Activated CD8-positive, alpha-beta memory T cell treated with anti-CD3 and anti-CD28 coated beads for 36 hours (primary cell): ENCODE data around the gene ABCA6. TPM values are rescaled to one million over a fixed set of nuclear protein-coding genes. Genes with fewer than 3 reads are reported as not detected.
"Not testable (repeated sequence)": the region's sequence is repeated elsewhere in the genome, so short reads cannot be mapped to it uniquely, and the experiment has no call there.

ENCODE experiments used
- CTCF ChIA-PET: fragments of 350-600 bp; sonication (Branson Sonifier 250); formaldehyde crosslinking; loops from one replicate; lab custom pipeline; 2021; ENCODE audit warnings: antibody characterized with exemption; lab: Charles Lee
- POLR2A ChIA-PET: fragments of 350-600 bp; sonication (Branson Sonifier 250); formaldehyde crosslinking; loops from one replicate; lab custom pipeline; 2021; ENCODE audit warnings: antibody characterized with exemption; lab: Charles Lee
- total RNA-seq, 2 experiments: library from RNA; stranded (reverse); gene quantifications; one replicate each; pipeline ENCODE4 v1.2.3, GENCODE V29; 2021

Gene ABCA6
- total RNA-seq, 2 experiments from 2014 or later, result 0.04 to 0.15 TPM

- POLR2A ChIA-PET, result no interaction called here
- CTCF ChIA-PET, result no interaction called here
Observed at GRCh38 chr17:69088643-69089200, 53.0 kb downstream of the ABCA6 start.

GRCh38 chr17:69086641-69087040, 55.1 kb downstream of the ABCA6 start:
- CTCF ChIA-PET, result no interaction called here
- POLR2A ChIA-PET, result no interaction called here

DNA sequence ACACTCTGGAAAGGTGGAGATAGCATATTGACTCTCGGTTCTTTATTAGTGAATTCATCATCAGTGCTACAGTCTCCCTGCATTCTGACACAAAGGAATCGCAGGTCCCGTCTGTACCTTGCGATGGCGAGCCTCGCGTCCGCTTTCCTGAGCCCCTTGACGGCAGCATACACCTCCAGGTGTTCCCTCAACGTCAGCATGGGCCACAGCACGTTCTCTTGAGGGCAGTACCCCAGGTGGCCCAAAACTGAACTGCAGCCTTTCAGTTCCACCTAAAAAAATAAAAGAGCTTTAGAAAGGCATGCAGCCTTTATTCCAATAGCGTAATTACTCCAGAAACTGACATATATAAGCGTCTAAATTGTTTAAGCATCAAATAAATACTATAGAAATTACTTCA, 56.8 kb downstream of the ABCA6 start:
- ChIA-PET POLR2A (no interaction called here), CTCF (no interaction called here)

GRCh38 chr17:69082696-69083095, 59.0 kb downstream of the ABCA6 start:
- ChIA-PET POLR2A (no interaction called here), CTCF (no interaction called here)

DNA sequence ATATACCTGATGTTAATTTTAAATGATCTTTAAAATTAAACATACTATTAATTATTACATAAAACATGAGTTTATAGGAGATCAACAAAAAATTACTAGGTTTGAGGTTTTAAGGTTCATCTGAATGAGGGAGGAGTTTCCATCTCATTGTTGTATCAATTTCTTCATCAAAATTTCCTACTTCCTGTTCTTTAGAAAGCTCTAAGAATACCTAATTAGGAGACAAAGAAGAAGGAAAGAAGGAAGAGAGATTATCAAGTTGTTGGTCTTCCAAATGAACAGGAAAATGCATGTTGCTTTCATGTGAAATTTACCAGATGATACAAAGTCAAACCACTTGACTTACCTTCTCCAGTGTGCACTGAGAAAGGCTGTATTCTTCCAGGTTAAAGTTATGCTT, 62.8 kb downstream of the ABCA6 start:
- ChIA-PET CTCF (no interaction called here), POLR2A (no interaction called here)

DNA sequence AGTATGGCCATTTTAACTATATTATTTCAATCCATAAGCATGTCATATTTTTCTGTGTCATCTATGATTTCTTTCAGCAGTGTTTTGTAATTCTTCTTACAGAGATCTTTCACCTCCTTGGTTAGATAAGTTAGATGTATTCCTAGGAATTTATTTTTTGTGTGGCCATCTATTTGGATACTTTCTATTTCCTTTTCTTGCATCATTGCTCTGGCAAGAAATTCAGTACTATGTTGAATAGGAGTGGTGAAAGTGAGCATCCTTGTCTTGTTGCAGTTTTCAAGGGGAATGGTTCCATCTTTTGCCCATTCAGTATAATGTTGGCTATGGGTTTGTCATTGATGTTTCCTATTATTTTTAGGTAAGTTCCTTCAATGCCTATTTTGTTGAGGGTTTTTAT, 65.9 kb downstream of the ABCA6 start:
- POLR2A ChIA-PET, result no interaction called here
- CTCF ChIA-PET, result no interaction called here

GRCh38 chr17:69073392-69073791, 68.3 kb downstream of the ABCA6 start:
- POLR2A ChIA-PET, CTCF ChIA-PET: not testable (repeated sequence)

DNA sequence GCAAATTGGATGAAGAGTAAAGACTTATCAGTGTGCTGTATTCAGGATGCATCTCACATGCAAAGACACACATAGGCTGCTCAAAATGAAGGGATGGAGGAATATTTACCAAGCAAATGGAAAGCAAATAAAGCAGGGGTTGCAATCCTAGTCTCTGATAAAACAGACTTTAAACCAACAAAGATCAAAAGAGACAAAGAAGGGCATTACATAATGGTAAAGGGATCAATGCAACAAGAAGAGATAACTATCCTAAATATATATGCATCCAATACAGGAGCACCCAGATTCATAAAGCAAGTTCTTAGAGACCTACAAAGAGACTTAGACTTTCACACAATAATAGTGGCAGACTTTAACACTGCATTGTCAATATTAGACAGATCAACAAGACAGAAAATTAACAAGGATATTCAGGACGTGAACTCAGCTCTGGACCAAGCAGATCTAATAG, 68.9 kb downstream of the ABCA6 start:
- CTCF ChIA-PET, POLR2A ChIA-PET: not testable (repeated sequence)

DNA sequence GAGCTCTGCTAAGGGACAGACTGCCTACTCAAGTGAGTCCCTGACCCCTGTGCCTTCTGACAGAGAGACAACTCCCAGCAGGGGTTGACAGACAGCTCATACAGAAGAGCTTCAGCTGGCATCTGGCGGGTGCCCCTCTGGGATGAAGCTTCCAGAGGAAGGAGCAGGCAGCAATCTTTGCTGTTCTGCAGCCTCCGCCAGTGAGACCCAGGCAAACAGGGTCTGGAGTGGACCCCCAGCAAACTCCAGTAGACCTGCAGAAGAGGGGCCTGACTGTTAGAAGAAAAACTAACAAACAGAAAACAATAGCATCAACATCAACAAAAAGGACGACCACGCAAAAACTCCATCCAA, 70.5 kb downstream of the ABCA6 start:
- CTCF ChIA-PET, POLR2A ChIA-PET: not testable (repeated sequence)

DNA sequence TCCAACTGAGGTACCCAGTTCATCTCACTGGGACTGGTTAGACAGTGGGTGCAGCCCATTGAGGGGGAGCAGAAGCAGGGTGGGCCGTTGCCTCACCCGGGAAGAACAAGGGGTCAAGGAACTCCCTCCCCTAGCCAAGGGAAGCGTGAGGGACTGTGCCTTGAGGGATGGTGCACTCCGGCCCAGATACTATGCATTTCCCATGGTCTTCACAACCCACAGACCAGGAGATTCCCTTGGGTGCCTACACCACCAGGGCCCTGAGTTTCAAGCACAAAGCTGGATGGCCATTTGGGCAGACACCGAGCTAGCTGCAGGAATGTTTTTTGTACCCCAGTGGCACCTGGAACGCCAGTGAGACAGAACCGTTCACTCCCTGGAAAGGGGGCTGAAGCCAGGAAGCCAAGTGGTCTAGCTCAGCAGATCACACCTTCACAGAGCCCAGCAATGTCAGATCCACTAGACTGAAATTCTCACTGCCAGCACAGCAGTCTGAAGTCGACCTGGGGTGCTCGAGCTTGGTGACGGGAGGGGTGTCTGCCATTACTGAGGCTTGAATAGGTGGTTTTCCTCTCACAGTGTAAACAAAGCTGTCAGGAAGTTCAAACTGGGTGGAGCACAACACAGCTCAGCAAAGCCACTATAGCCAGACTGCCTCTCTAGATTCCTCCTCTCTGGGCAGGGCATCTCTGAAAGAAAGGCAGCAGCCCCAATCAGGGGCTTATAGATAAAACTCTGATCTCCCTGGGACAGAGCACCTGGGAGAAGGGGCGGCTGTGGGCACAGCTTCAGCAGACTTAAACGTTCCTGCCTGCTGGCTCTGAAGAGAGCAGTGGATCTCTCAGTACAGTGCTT, 71.1 kb downstream of the ABCA6 start:
- CTCF ChIA-PET, POLR2A ChIA-PET: not testable (repeated sequence)

DNA sequence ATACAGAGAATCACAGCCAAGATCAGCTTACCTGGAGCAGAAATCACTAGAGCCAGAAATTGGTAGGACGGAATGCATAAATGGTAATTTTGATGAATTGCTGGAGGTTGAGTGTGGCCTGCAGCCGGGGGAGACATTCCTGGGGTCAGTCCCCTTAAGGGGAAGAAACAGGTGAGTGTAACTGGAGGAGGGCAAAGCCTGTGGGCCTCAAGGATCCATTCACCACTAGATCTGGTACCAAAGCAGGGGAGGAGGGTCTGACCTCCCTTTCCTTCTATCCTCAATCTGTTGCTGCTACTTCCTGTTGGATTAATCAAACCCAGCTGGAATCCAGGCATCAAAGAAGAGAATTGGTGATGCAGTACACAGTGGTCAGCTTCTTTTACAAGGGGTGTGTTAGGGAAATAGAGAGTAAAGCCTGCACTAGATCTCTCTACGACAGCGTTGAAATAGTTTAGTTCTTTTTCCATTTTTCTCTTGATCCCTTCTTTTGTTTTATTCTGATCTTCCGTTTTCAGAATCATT, 72.4 kb downstream of the ABCA6 start:
- ChIA-PET CTCF (no interaction called here), POLR2A (interaction anchor here (0.6 kb wide), 1 partner anchor 1166 kb away, joined by 3 read pairs; no protein-coding TSS in a partner anchor)

- ChIA-PET POLR2A (no interaction called here), CTCF (no interaction called here)
Observed at GRCh38 chr17:69067274-69068047, 74.2 kb downstream of the ABCA6 start.

DNA sequence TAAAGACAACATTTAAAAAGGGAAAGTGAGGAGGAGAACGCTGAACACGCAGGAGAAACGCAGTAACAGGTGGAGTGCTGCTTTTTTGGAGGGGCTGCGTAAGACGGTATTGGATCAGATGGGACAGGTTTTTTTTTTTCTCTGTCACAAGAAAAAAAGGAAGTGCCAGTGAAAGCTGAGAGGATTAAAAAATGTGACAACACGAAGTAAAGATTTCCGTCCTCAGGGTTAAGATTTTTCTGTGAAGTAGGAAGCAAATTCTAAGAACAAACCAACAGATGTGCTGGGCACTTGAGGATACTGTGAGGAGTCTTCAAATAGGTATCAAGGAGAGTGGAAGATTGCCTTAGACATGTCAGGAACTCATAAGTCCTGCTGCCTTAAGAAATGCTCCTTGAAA, 75.2 kb downstream of the ABCA6 start:
- CTCF ChIA-PET, result no interaction called here

DNA sequence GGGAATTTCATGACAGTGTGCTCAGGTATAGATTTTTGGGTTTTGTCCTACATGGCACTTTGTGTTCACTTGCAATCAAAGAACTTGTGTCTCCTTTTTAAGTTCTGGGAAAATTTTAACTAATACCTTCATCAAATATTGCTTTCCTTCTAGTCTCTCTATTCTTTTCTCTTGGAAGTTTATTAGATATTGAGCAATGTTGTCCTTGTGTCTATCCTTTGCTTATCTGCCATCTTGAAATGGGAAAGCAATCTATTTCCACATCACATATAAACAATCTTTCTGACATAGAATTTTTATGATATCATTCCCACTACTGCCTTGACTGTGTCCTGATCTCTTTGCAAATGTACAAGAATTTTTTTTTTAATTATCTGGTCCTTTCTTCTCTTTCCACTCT, 76.6 kb downstream of the ABCA6 start:
- ChIA-PET CTCF (no interaction called here), POLR2A (no interaction called here)

More for the DNA sequence above, 75.2 kb downstream of the ABCA6 start:
- POLR2A ChIA-PET, result no interaction called here

DNA sequence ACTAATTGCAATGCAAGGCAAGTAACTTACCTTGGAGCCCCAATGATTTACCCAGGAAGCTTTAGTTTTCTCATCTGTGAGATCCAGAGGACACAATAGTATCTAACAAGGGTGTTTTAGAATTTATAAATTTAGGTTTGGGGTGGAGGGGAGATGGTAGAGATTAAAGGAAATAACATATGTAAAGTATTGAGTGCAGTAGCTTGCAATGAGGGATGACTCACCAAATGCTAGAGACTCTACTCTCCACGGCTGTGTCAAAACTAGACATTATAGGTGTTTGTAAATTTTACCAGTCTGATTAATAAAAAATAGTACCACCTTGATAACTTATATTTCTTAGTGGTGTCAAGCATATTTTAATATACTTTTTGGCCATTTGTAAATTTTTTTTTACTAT, 77.2 kb downstream of the ABCA6 start:
- POLR2A ChIA-PET, result no interaction called here

GRCh38 chr17:69064001-69064400, 77.7 kb downstream of the ABCA6 start:
- CTCF ChIA-PET, result no interaction called here
- POLR2A ChIA-PET, result no interaction called here

More for the DNA sequence above, 77.2 kb downstream of the ABCA6 start:
- CTCF ChIA-PET, result no interaction called here

DNA sequence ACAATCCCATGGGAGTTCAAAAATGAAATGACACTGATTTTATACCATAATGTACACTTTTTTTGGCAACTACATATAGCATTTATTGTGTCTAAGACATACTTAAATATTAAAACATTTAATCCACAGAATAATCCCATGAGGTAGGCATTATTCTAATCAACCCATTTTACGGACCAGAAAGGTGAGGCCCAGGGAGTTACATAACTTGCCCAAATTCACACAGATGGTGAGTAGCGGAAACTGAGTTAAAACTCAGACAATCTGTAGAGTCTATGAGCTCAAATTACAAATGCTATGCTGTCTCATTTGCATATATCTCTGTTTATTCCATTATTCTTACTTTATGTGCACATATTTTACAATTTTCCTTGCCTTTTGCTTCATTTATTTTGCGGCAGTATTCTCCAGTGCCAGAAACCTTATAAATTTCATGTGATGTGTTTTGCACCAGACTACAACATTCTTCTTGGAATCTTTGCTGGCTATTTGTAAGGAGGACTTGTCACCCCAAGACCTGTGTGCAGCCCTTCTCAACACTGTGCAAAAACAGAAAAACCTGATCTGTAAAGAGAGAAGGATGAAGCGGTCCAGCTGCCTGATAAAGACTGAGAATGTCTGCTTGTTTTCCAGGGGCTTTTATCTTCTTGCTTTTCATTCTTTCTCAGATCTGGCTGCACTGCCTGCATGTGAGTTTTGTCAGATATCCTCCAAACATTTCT, 78.7 kb downstream of the ABCA6 start:
- ChIA-PET CTCF (interaction anchor here (1.3 kb wide), 1 partner anchor 11 kb away, joined by 3 read pairs; no protein-coding TSS in a partner anchor), POLR2A (no interaction called here)

- POLR2A ChIA-PET, result no interaction called here
Observed at GRCh38 chr17:69061721-69062556, 79.8 kb downstream of the ABCA6 start.

DNA sequence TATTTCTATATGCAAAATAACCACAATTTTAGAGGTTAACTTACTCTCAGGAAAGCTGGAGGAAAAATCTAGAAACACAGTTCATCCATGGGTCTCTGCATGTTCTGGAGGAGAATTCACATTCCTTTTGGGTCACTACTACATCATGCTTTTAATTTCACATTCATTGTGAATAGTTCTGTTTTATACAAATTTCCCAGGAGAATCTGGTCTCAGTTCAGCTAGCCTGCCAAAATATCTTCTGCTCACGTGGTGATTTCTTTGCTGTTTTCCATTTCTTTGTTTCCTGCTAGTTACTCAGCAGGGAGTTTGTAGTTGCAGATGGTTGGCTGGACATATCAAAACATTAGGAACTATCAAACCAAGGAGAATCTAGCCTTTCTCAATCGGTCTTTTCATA, 80.9 kb downstream of the ABCA6 start, which contains the start of gene ABCA9:
TSS of gene ABCA9 (minus strand) at position 106 of the 400 bp plus-strand sequence. CDS start 9,801 bp downstream, outside the sequence.
- ChIA-PET CTCF (no interaction called here), POLR2A (no interaction called here)

More at GRCh38 chr17:69061721-69062556, 79.8 kb downstream of the ABCA6 start:
- CTCF ChIA-PET, result interaction anchor here (1.3 kb wide), 1 partner anchor 9 kb away, joined by 3 read pairs; no protein-coding TSS in a partner anchor
